Vagina (tissue), 2 donors: ENCODE data around the gene GSTO2.

Experiments
- POLR2A ChIP-seq, 2 donors: fragments of 450-650 bp; IDR thresholded peaks; one replicate each; pipeline ENCODE4 v1.6.1; 2017; ENCODE audit warnings: antibody characterized with exemption in 2 of 2, mild to moderate bottlenecking in 2 of 2, moderate library complexity in 2 of 2
- POLR2AphosphoS5 ChIP-seq, 2 donors: sonication (generic); formaldehyde crosslinking; IDR thresholded peaks; one replicate each; pipeline ENCODE4 v1.9.0; 2017; ENCODE audit warnings: antibody characterized with exemption in 2 of 2, mild to moderate bottlenecking in 2 of 2, low read depth in 1 of 2; ENCODE audit not compliant: insufficient read depth in 1 of 2
- TF ChIP-seq, protein P1 (sequence below), 3 experiments: fragments of 450-650 bp in 2 of 3; fragments of 200-600 bp in 1 of 3; sonication (generic) in 1 of 3; IDR thresholded peaks; one replicate each; pipeline ENCODE4 v1.5.1; 2017 to 2019; ENCODE audit warnings: antibody characterized with exemption in 3 of 3, mild to moderate bottlenecking in 2 of 3, moderate library complexity in 2 of 3

DNA sequence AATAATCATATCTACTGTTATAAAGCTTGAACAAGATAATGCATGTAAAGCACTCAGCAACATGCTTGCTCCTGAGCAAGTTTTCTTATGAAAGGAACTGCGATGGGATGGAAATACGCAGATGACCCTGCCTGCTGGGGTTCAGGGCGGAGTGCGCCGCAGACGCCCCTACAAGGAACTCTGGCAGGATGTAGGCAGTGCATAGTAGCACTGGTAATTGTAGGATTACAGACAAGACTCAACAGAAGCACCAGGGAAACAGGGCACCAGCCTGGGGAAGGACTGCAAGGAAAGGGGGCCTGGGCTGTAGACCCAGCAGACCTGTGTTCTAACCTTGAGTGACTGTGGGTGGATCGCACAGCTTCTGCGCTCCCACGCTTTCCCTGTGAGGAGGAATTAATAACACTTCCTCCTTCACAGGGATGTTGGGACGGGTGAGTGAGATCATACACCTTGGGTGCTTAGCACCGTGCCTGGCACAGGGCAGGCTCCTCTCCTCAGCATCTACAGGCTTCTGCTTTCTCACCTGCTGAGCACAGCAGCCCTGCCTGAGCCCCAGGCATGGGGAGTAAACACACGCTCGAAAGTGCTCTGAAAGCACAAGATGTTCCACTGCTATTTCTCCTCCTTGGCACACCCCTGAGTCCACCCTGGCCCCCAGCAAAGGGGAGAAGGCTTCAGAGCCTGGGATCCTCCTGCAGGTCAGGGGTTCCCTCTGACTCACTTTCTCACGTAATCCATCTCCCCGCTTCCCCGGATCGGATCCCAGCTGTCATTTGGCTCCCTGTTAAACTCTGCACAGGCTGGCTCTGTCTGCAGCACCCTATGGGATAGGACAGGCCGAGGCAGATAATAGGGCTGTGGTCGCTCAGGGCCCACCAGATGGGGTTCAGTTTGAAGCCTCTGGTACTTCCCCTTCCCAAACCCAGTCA is 50.1 kb downstream of the GSTO2 start:
- TF ChIP-seq POLR2A (IDR thresholded peaks at IDR 0.05): no peak
- TF ChIP-seq, protein P1, sequence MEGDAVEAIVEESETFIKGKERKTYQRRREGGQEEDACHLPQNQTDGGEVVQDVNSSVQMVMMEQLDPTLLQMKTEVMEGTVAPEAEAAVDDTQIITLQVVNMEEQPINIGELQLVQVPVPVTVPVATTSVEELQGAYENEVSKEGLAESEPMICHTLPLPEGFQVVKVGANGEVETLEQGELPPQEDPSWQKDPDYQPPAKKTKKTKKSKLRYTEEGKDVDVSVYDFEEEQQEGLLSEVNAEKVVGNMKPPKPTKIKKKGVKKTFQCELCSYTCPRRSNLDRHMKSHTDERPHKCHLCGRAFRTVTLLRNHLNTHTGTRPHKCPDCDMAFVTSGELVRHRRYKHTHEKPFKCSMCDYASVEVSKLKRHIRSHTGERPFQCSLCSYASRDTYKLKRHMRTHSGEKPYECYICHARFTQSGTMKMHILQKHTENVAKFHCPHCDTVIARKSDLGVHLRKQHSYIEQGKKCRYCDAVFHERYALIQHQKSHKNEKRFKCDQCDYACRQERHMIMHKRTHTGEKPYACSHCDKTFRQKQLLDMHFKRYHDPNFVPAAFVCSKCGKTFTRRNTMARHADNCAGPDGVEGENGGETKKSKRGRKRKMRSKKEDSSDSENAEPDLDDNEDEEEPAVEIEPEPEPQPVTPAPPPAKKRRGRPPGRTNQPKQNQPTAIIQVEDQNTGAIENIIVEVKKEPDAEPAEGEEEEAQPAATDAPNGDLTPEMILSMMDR (IDR thresholded peaks at IDR 0.05): no peak
- TF ChIP-seq POLR2AphosphoS5 (IDR thresholded peaks at IDR 0.05; ENCODE audit: insufficient read depth in 1 of 2, low read depth in 1 of 2): peak; percentile 85
